Measurements from ENCODE around the gene MARK4. TPM values are rescaled to one million over a fixed set of nuclear protein-coding genes. Genes with fewer than 3 reads are reported as not detected.

MARK4 gene
- total RNA-seq, 4 donors from 2014 or later: 6.4 to 19.6 (median 14.9) TPM

- Histone ChIP-seq H3K27me3 (peaks cover 0 to 12% (median 0%) of the 10 kb centered on the region in 4 donors), H3K4me1 (no peaks in the 10 kb centered on the region), H3K27ac (no peak overlapping the region), H3K36me3 (peaks cover 9 to 93% (median 22%) of the 10 kb centered on the region in 3 donors), H3K9me3 (no peaks in the 10 kb centered on the region), H3K4me3 (no peak overlapping the region)
- TF ChIP-seq POLR2A (IDR thresholded peaks at IDR 0.05) (no peak), CTCF (IDR thresholded peaks at IDR 0.05) (no peak)
- intact Hi-C loops (cut with DNase I): no loop called here
- WGBS, 2 donors: 76 to 100% methylated on average over 2 to 5 of the region's 15 CpGs
- no peak for DNase-seq
Observed at GRCh38 chr19:45352062-45352461, 101.0 kb downstream of the MARK4 start.

- Histone ChIP-seq H3K36me3 (peaks cover 9 to 95% (median 22%) of the 10 kb centered on the region in 3 donors), H3K27ac (no peak overlapping the region), H3K9me3 (no peaks in the 10 kb centered on the region), H3K4me3 (no peak overlapping the region), H3K27me3 (peaks cover 0 to 8% (median 0%) of the 10 kb centered on the region in 4 donors), H3K4me1 (no peaks in the 10 kb centered on the region)
- 78 to 88% methylated on average over 10 to 12 of the region's 20 CpGs for WGBS, 2 donors
- intact Hi-C loops (cut with DNase I): no loop called here
- TF ChIP-seq POLR2A (IDR thresholded peaks at IDR 0.05) (no peak), CTCF (IDR thresholded peaks at IDR 0.05) (no peak)
- DNase-seq: no peak
Observed at GRCh38 chr19:45352471-45352870, 101.4 kb downstream of the MARK4 start.

GRCh38 chr19:45352914-45353796 is 102.1 kb downstream of the MARK4 start:
- intact Hi-C loops (cut with DNase I): no loop called here
- no peak overlapping the region for H3K27ac ChIP-seq
- no peak for DNase-seq
- H3K36me3 ChIP-seq: peaks cover 9 to 92% (median 22%) of the 10 kb centered on the region in 3 donors
- peaks cover 0 to under 1% (median 0%) of the 10 kb centered on the region in 4 donors for H3K27me3 ChIP-seq
- 93 to 97% methylated on average over 12 to 16 of the region's 20 CpGs for WGBS, 2 donors
- no peaks in the 10 kb centered on the region for H3K9me3 ChIP-seq
- H3K4me1 ChIP-seq: no peaks in the 10 kb centered on the region
- H3K4me3 ChIP-seq: no peak overlapping the region
- no peak for TF ChIP-seq POLR2A (IDR thresholded peaks at IDR 0.05)
- no peak for TF ChIP-seq CTCF (IDR thresholded peaks at IDR 0.05)

- no peaks in the 10 kb centered on the region for H3K4me1 ChIP-seq
- DNase-seq: no peak
- no peaks in the 10 kb centered on the region for H3K27me3 ChIP-seq
- whole genome bisulfite sequencing, 2 donors: 88 to 95% methylated on average over 1 to 4 of the region's 11 CpGs
- TF ChIP-seq CTCF (IDR thresholded peaks at IDR 0.05): no peak
- no peak for TF ChIP-seq POLR2A (IDR thresholded peaks at IDR 0.05)
- intact Hi-C loops (cut with DNase I): no loop called here
- H3K9me3 ChIP-seq: no peaks in the 10 kb centered on the region
- peaks cover 9 to 92% (median 22%) of the 10 kb centered on the region in 3 donors for H3K36me3 ChIP-seq
- no peak overlapping the region for H3K27ac ChIP-seq
- no peak overlapping the region for H3K4me3 ChIP-seq
Observed at GRCh38 chr19:45354241-45354842, 103.3 kb downstream of the MARK4 start.

Other genes with a start within 250 kb of the MARK4 start
- gene RELB, start 249.8 kb upstream of the MARK4 start, total RNA-seq: 10 to 100 TPM in 1 of 4 donors, 1 to 10 TPM in 3; 4.8 to 11.8 (median 7.6) TPM
- gene CLASRP, start 212.2 kb upstream of the MARK4 start, total RNA-seq: 100 to 1,000 TPM in 1 of 4 donors, 10 to 100 TPM in 3; 46.4 to 122 (median 64.0) TPM
- 10 to 100 TPM in 1 of 4 donors, 1 to 10 TPM in 3; 4.0 to 17.7 (median 4.5) TPM for gene ZNF296, start 174.8 kb upstream of the MARK4 start, total RNA-seq
- 10 to 100 TPM; 22.3 to 28.0 (median 25.4) TPM for gene GEMIN7, start 172.0 kb upstream of the MARK4 start, total RNA-seq
- 10 to 100 TPM; 25.1 to 35.5 (median 30.8) TPM for gene PPP1R37, start 158.1 kb upstream of the MARK4 start, total RNA-seq
- 1 to 10 TPM; 1.1 to 4.2 (median 2.9) TPM for gene NKPD1, start 90.3 kb upstream of the MARK4 start, total RNA-seq
- gene TRAPPC6A, start 73.0 kb upstream of the MARK4 start, total RNA-seq: 10 to 100 TPM in 3 of 4 donors, 1 to 10 TPM in 1; 5.4 to 27.8 (median 18.0) TPM
- gene BLOC1S3, start 72.5 kb upstream of the MARK4 start, total RNA-seq: 10 to 100 TPM in 2 of 4 donors, 1 to 10 TPM in 2; 7.9 to 18.4 (median 10.4) TPM
- 1 to 10 TPM in 1 of 4 donors, under 1 TPM in 3; 0.29 to 1.5 (median 0.80) TPM for gene EXOC3L2, start 5.9 kb upstream of the MARK4 start, total RNA-seq
- not detected for gene CKM, start 71.6 kb downstream of the MARK4 start, total RNA-seq
- gene KLC3, start 89.5 kb downstream of the MARK4 start, total RNA-seq: 10 to 100 TPM; 17.3 to 32.2 (median 27.0) TPM
- 1 to 10 TPM; 6.6 to 8.8 (median 7.2) TPM for gene ERCC2, start 119.3 kb downstream of the MARK4 start, total RNA-seq
- 100 to 1,000 TPM in 2 of 4 donors, 10 to 100 TPM in 2; 53.1 to 166 (median 87.8) TPM for gene PPP1R13L, start 153.8 kb downstream of the MARK4 start, total RNA-seq
- gene POLR1G, start 155.4 kb downstream of the MARK4 start, total RNA-seq: 10 to 100 TPM in 1 of 4 donors, 1 to 10 TPM in 3; 7.3 to 12.4 (median 9.8) TPM
- 10 to 100 TPM; 27.7 to 80.9 (median 48.5) TPM for gene ERCC1, start 172.6 kb downstream of the MARK4 start, total RNA-seq
- 1 to 10 TPM; 1.7 to 4.6 (median 2.5) TPM for gene FOSB, start 216.7 kb downstream of the MARK4 start, total RNA-seq
- gene RTN2, start 245.8 kb downstream of the MARK4 start, total RNA-seq: 1 to 10 TPM; 1.9 to 7.2 (median 4.2) TPM
- 1 to 10 TPM; 1.8 to 6.7 (median 4.0) TPM for gene PPM1N, start 247.2 kb downstream of the MARK4 start, total RNA-seq

Data from esophagus squamous epithelium (tissue), 5 donors.